CD4-positive, alpha-beta memory T cell (primary cell): ENCODE data around the gene IL22RA2. TPM values are rescaled to one million over a fixed set of nuclear protein-coding genes. Genes with fewer than 3 reads are reported as not detected.
A peak's percentile ranks its signal among the peaks of the same experiment; 100 is the strongest.

Experiments used
- CTCF ChIA-PET: fragments of 350-600 bp; sonication (Branson Sonifier 250); formaldehyde crosslinking; loops from one replicate; lab custom pipeline; 2021; ENCODE audit warnings: inconsistent platforms; ENCODE audit not compliant: partially characterized antibody; lab: Charles Lee
- POLR2A ChIA-PET: fragments of 350-600 bp; sonication (Branson Sonifier 250); formaldehyde crosslinking; loops from one replicate; lab custom pipeline; 2021; ENCODE audit not compliant: partially characterized antibody; lab: Charles Lee
- DNase-seq, 5 donors: peaks; one replicate each; pipeline versions ENCODE4 v3.0.0 to v3.0.0-alpha.2; 2020 to 2022; ENCODE audit warnings: mixed read lengths in 1 of 5
- H3K27ac ChIP-seq: one replicate; pipeline ENCODE4 v1.7.0; 2013; ENCODE audit warnings: low read depth, low read length
- H3K27me3 ChIP-seq: 2 replicates; pipeline ENCODE4 v1.7.0; 2013; ENCODE audit warnings: mild to moderate bottlenecking, low read length, moderate library complexity; ENCODE audit not compliant: insufficient read depth
- H3K36me3 ChIP-seq: 2 replicates; pipeline ENCODE4 v1.7.0; 2013; ENCODE audit warnings: mild to moderate bottlenecking, low read length, moderate library complexity; ENCODE audit not compliant: insufficient read depth
- H3K4me1 ChIP-seq: 2 replicates; pipeline ENCODE4 v1.7.0; 2013; ENCODE audit warnings: mild to moderate bottlenecking, low read length, moderate library complexity; ENCODE audit not compliant: insufficient read depth
- H3K4me3 ChIP-seq, 2 donors: one replicate each; pipeline ENCODE4 v1.7.0; 2013; ENCODE audit warnings: low read length in 2 of 2, mild to moderate bottlenecking in 1 of 2
- H3K9me3 ChIP-seq, 2 donors: one replicate each; pipeline ENCODE4 v1.7.0; 2013; ENCODE audit warnings: low read length in 2 of 2, control low read depth in 1 of 2; ENCODE audit not compliant: control insufficient read depth in 1 of 2
- H3K27ac Mint-ChIP-seq, 7 donors: one replicate each; pipeline ENCODE4 v1.8.0; 2020 to 2021; ENCODE audit warnings: mixed read lengths in 7 of 7, mild to moderate bottlenecking in 6 of 7, inconsistent platforms in 3 of 7, moderate library complexity in 3 of 7
- H3K27me3 Mint-ChIP-seq, 2 donors: one replicate each; pipeline ENCODE4 v1.8.0; 2020 to 2021; ENCODE audit warnings: mixed read lengths in 2 of 2
- H3K36me3 Mint-ChIP-seq, 2 donors: one replicate each; pipeline ENCODE4 v1.8.0; 2020 to 2021; ENCODE audit warnings: mixed read lengths in 2 of 2, inconsistent platforms in 1 of 2, mild to moderate bottlenecking in 1 of 2
- H3K4me1 Mint-ChIP-seq, 4 donors: one replicate each; pipeline ENCODE4 v1.8.0; 2020 to 2021; ENCODE audit warnings: mixed read lengths in 4 of 4, mild to moderate bottlenecking in 1 of 4
- H3K4me3 Mint-ChIP-seq, 8 donors: one replicate each; pipeline ENCODE4 v1.8.0; 2020 to 2021; ENCODE audit warnings: mixed read lengths in 8 of 8, mild to moderate bottlenecking in 7 of 8, moderate library complexity in 6 of 8, inconsistent platforms in 3 of 8
- H3K9me3 Mint-ChIP-seq, 8 donors: one replicate each; pipeline ENCODE4 v1.8.0; 2020 to 2021; ENCODE audit warnings: mixed read lengths in 8 of 8, mild to moderate bottlenecking in 5 of 8, inconsistent platforms in 3 of 8, moderate library complexity in 1 of 8
- intact Hi-C: fragments of 100-400 bp; cut with micrococcal nuclease; formaldehyde crosslinking; loops from one replicate; pipeline ENCODE4 v1.15.1; 2023
- polyA plus RNA-seq, 2 donors: library from polyadenylated mRNA; unstranded; fragments of 300-500 nt; fragmentation: Illumina TruSeq; gene quantifications; one replicate each; pipeline ENCODE4 v1.2.3, GENCODE V29; 2021
- total RNA-seq, 2 experiments: library from RNA; stranded (reverse); gene quantifications; one replicate each; pipeline ENCODE4 v1.2.3, GENCODE V29; 2021

Gene IL22RA2
- total and polyA plus RNA-seq, 4 experiments from 2014 or later = not detected

- CTCF ChIA-PET = interaction anchor here (1.4 kb wide), 1 partner anchor 76 kb away, joined by 4 read pairs; no protein-coding TSS in a partner anchor
- Mint-ChIP-seq H3K4me1 (peaks cover 9 to 11% (median 10%) of the 10 kb centered on the region in 4 donors), H3K27ac (no peak overlapping the region), H3K27me3 (peaks cover 0 to 2% of the 10 kb centered on the region in 2 donors), H3K36me3 (no peaks in the 10 kb centered on the region), H3K4me3 (no peak overlapping the region), H3K9me3 (no peaks in the 10 kb centered on the region)
- Histone ChIP-seq H3K4me1 (peaks cover 21% of the 10 kb centered on the region), H3K36me3 (no peaks in the 10 kb centered on the region), H3K4me3 (no peak overlapping the region), H3K9me3 (no peaks in the 10 kb centered on the region), H3K27me3 (no peaks in the 10 kb centered on the region), H3K27ac (no peak overlapping the region)
- intact Hi-C loops = loop anchor here (10.0 kb wide), 1 partner anchor 206 kb away; no protein-coding TSS in a partner anchor
- no peak for DNase-seq
- POLR2A ChIA-PET = no interaction called here
These were observed 3.0 kb downstream of the IL22RA2 start for GRCh38 chr6:137170266-137171052.

- Histone ChIP-seq H3K4me3 (no peak overlapping the region), H3K9me3 (peaks cover 0 to 3% of the 10 kb centered on the region in 2 donors), H3K36me3 (no peaks in the 10 kb centered on the region), H3K27me3 (no peaks in the 10 kb centered on the region), H3K4me1 (peaks cover 28% of the 10 kb centered on the region), H3K27ac (no peak overlapping the region)
- Mint-ChIP-seq H3K36me3 (peaks cover 0 to 7% of the 10 kb centered on the region in 2 donors), H3K27ac (no peak overlapping the region), H3K27me3 (peaks cover 0 to 2% of the 10 kb centered on the region in 2 donors), H3K9me3 (peaks cover 0 to 7% (median 3%) of the 10 kb centered on the region in 8 donors), H3K4me1 (peaks cover 16 to 33% (median 22%) of the 10 kb centered on the region in 4 donors), H3K4me3 (no peak overlapping the region)
- ChIA-PET CTCF (interaction anchor here (1.0 kb wide), 1 partner anchor 74 kb away, joined by 3 read pairs; no protein-coding TSS in a partner anchor), POLR2A (no interaction called here)
- intact Hi-C loops = loop anchor here (5.0 kb wide), 1 partner anchor 144 kb away; no protein-coding TSS in a partner anchor
- DNase-seq = no peak
These were observed 5.6 kb downstream of the IL22RA2 start for GRCh38 chr6:137167702-137168377.

- intact Hi-C loops = loop anchor here (1.0 to 5.0 kb wide), 2 partner anchors 72 to 146 kb away; no protein-coding TSS in a partner anchor
- no peaks in the 10 kb centered on the region for H3K36me3 ChIP-seq
- H3K27ac Mint-ChIP-seq = peak overlapping the region in 6 of 7 donors; percentile 11 to 68 (median 54)
- POLR2A ChIA-PET = interaction anchor here (1.1 to 2.4 kb wide), 2 partner anchors 63 to 71 kb away, joined by 4 to 16 read pairs; no protein-coding TSS in a partner anchor
- DNase-seq = no peak
- H3K9me3 Mint-ChIP-seq = peaks cover 0 to 9% (median 4%) of the 10 kb centered on the region in 8 donors
- peaks cover 0 to 3% of the 10 kb centered on the region in 2 donors for H3K9me3 ChIP-seq
- H3K27me3 ChIP-seq = no peaks in the 10 kb centered on the region
- CTCF ChIA-PET = interaction anchor here (0.6 to 4.0 kb wide), 23 partner anchors 9 to 305 kb away, joined by 3 to 33 read pairs (median 3); no protein-coding TSS in a partner anchor
- peaks cover 2% of the 10 kb centered on the region in 2 donors for H3K27me3 Mint-ChIP-seq
- H3K4me3 Mint-ChIP-seq = peak overlapping the region in 4 of 8 donors; percentile 5 to 57 (median 26)
- peaks cover 14 to 34% (median 23%) of the 10 kb centered on the region in 4 donors for H3K4me1 Mint-ChIP-seq
- H3K36me3 Mint-ChIP-seq = peaks cover 0 to 7% of the 10 kb centered on the region in 2 donors
- H3K4me1 ChIP-seq = peaks cover 23% of the 10 kb centered on the region
- H3K27ac ChIP-seq = no peak overlapping the region
- no peak overlapping the region for H3K4me3 ChIP-seq
These were observed 7.0 kb downstream of the IL22RA2 start for GRCh38 chr6:137166247-137167098.

- ChIA-PET CTCF (interaction anchor here (0.6 to 4.0 kb wide), 23 partner anchors 10 to 336 kb away, joined by 3 to 33 read pairs (median 3); no protein-coding TSS in a partner anchor), POLR2A (interaction anchor here (0.7 to 2.4 kb wide), 4 partner anchors 10 to 143 kb away, joined by 3 to 16 read pairs (median 4); no protein-coding TSS in a partner anchor)
- Mint-ChIP-seq H3K27me3 (peaks cover 2 to 4% of the 10 kb centered on the region in 2 donors), H3K27ac (peak overlapping the region; percentile 11 to 88 (median 68)), H3K9me3 (peaks cover 0 to 9% (median 4%) of the 10 kb centered on the region in 8 donors), H3K36me3 (peaks cover 0 to 7% of the 10 kb centered on the region in 2 donors), H3K4me3 (peak overlapping the region in 7 of 8 donors; percentile 31 to 78 (median 60)), H3K4me1 (peaks cover 14 to 43% (median 27%) of the 10 kb centered on the region in 4 donors)
- no peaks in the 10 kb centered on the region for H3K27me3 ChIP-seq
- no peaks in the 10 kb centered on the region for H3K36me3 ChIP-seq
- no peak overlapping the region for H3K4me3 ChIP-seq
- DNase-seq = peak; percentile 36 to 73 (median 43)
- intact Hi-C loops = loop anchor here (1.0 to 5.0 kb wide), 2 partner anchors 71 to 147 kb away; no protein-coding TSS in a partner anchor
- H3K27ac ChIP-seq = no peak overlapping the region
- H3K9me3 ChIP-seq = peaks cover 0 to 3% of the 10 kb centered on the region in 2 donors
- H3K4me1 ChIP-seq = peaks cover 16% of the 10 kb centered on the region
These were observed 7.8 kb downstream of the IL22RA2 start for GRCh38 chr6:137165375-137166246.

- H3K9me3 ChIP-seq = peaks cover 0 to 3% of the 10 kb centered on the region in 2 donors
- Mint-ChIP-seq H3K36me3 (peaks cover 0 to 7% of the 10 kb centered on the region in 2 donors), H3K27ac (no peak overlapping the region), H3K4me3 (peak overlapping the region in 2 of 8 donors; percentile 2 to 11), H3K9me3 (peaks cover 0 to 9% (median 4%) of the 10 kb centered on the region in 8 donors), H3K27me3 (peaks cover 0 to 7% of the 10 kb centered on the region in 2 donors), H3K4me1 (peaks cover 14 to 47% (median 27%) of the 10 kb centered on the region in 4 donors)
- intact Hi-C loops = no loop called here
- ChIA-PET POLR2A (no interaction called here), CTCF (interaction anchor here (4.0 kb wide), 1 partner anchor 68 kb away, joined by 33 read pairs; no protein-coding TSS in a partner anchor)
- H3K36me3 ChIP-seq = no peaks in the 10 kb centered on the region
- no peaks in the 10 kb centered on the region for H3K27me3 ChIP-seq
- no peak overlapping the region for H3K4me3 ChIP-seq
- DNase-seq = no peak
- peaks cover 16% of the 10 kb centered on the region for H3K4me1 ChIP-seq
- no peak overlapping the region for H3K27ac ChIP-seq
These were observed 9.6 kb downstream of the IL22RA2 start for GRCh38 chr6:137163732-137164318.
